Activated CD4-positive, alpha-beta T cell treated with anti-CD3 and anti-CD28 coated beads, Interleukin-2, amount 50 U/mL, for 1 hour (primary cell): ENCODE measurements around the gene ZNF331.
A peak's percentile ranks its signal among the peaks of the same experiment; 100 is the strongest.
"Not testable (repeated sequence)": the region's sequence is repeated elsewhere in the genome, so short reads cannot be mapped to it uniquely, and the experiment has no call there.

Source experiments
- DNase-seq: peaks from one replicate; pipeline ENCODE4 v3.0.0-alpha.2; 2020

The ZNF331 gene

DNA sequence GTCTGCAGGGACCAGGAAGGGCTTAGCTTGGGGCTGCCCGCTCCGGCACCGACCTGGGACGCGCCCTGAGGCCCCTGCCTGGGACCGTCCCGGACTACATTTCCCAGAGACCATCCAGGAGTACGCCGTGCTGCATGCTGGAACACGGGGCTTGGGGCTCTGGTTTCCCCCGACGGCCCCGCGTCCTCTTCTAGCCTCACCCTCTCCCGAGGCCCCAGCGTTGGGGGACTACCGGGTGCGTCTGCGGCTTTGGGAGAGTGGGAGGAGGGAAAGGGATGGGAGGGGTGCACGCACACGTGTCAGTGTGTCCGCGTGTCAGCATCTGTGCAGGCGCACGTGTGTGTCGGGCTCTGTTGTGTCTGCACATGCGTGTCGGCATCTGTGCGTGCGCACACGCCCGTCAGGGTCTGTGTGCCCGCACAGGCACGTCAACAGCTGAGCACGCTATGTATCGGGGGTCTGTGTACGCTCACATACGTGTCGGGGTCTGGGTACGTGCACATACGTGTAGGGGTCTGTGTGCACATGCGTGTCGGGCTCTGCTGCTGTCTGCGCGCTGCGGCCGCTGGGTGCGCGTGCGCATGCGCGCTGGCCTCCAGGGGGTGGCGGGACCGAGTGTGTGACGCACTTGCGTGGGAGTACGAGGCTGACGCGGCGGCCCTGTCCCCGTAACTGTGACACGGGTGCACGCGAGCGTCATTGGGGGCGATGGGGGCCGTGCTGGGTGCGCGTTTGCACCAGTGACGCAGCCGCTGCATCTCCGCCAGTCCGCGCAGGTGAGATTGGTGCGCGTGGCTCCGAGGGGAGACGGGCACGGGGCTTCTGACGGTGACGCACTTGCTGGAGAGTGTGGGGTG is at the start of gene ZNF331:
Gene ZNF331 (plus strand): TSS at position 625 of the 857 bp plus-strand sequence. CDS start 31,232 bp downstream, outside the sequence.
- DNase-seq = peak; percentile 89

DNA sequence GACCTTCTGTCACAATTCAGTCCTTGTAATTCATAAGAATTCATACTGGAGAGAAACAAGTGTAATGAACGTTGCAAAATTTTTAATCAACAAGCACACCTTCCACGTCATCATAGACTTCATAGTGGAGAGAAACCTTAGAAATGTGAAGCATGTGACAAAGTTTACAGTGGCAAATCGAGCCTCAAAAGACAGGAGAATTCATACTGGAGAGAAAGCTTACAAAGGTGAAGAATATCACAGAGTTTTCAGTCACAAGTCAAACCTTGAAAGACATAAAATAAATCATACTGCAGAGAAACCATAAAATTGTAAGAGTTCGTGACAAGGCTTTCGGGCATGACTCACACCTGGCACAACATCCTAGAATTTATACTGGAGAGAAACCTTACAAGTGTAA is 45.8 kb upstream of the ZNF331 start:
- DNase-seq = no peak

DNA sequence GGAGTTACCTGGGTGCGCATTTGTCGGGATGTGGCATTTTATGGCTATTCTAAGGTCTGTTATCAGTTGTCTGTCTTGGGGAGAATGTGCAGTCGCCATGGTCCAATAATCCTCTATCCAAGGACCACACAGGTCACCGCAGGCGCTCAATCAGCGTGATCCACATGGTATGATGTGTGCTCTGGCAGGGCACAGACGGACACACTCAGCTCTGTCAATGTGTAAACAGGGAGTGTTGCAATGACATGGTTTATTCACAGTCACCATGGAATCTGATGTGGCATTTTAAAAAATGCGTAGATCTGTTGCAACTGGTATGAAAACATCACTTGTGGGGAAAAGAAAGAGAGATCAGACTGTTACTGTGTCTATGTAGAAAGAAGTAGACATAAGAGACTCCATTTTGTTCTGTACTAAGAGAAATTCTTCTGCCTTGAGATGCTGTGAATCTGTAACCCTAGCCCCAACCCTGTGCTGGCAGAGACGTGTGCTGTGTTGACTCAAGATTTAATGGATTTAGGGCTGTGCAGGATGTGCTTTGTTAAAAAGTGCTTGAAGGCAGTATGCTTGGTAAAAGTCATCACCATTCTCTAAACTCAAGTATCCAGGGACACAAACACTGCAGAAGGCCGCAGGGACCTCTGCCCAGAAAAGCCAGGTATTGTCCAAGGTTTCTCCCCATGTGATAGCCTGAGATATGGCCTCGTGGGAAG is 40.5 kb upstream of the ZNF331 start:
- DNase-seq = not testable (repeated sequence)

DNA sequence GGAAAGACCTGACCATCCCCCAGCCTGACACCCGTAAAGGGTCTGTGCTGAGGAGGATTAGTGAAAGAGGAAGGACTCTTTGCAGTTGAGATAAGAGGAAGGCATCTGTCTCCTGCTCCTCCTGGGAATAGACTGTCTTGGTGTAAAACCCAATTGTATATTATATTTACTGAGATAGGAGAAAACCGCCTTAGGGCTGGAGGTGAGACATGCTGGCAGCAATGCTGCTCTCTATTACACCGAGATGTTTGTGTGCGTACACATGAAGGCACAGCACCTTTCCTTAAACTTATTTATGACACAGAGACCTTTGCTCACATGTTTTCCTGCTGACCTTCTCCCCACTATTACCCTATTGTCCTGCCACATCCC is 39.9 kb upstream of the ZNF331 start:
- not testable (repeated sequence) for DNase-seq

DNA sequence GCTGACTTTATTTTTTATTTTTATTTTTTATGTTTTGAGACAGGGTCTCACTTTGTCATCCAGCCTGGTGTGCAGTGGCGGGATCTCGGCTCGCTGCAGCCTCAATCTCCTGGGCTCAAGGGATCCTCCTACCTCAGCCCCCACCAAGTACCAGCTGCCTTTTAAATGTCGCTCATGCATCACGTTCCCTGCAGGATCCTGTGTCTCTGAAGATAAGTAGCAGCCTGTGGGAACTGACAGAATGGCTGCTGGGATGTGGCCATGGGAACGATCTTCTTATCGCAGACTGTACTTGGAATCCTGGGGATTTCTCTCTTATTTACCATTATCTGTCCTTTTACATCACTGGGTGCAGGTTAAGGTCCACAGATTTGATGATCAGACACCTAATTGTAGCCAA is 34.8 kb upstream of the ZNF331 start:
- not testable (repeated sequence) for DNase-seq

DNA sequence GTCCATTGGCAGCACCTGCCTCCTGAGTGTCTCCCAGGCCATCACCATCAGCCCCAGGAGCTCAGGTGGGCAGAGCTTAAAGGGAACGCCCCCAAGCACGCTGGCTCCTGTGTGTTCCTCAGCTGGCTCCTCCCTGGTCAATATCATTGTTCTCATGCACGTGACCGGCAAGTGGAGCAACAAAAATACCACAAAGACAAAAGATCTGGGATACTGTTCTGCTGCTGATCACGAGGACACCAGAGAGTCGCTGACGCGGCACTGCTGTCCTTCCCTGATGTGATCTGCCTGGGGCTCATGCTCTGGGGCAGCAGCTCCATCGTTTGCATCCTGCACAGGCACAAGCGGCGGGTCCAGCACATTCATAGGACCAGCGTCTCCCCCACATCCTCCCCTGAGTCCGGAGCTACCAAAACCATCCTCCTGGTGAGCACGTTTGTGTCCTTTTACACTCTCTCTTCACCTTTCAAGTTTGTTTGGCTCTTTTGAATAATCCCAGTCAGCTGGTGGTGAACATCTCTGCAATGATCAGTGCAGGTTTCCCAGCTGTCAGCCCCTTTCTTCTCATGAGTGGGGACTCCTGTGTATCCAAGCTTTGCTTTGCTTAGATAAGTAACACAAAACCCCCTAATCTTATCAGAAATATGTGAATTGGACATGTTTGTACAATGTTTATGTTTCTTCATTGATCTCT is 34.1 kb upstream of the ZNF331 start:
- DNase-seq = not testable (repeated sequence)

DNA sequence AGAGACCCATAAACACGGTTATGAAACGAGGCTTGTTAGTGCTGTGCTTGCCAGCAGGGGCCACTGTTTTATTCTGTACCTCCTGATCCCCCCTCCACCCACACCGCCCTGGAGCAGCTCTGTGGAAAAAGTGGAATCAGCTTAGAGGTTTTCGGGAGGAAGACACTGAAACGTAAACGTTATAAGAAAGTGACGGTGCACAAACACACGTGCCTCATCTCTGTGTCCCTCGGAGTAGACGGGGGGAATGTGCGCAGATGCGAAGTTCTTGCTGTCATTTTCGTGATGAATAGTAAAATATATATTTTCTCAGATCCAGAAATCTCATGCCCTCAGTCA is 33.6 kb upstream of the ZNF331 start:
- DNase-seq = not testable (repeated sequence)

DNA sequence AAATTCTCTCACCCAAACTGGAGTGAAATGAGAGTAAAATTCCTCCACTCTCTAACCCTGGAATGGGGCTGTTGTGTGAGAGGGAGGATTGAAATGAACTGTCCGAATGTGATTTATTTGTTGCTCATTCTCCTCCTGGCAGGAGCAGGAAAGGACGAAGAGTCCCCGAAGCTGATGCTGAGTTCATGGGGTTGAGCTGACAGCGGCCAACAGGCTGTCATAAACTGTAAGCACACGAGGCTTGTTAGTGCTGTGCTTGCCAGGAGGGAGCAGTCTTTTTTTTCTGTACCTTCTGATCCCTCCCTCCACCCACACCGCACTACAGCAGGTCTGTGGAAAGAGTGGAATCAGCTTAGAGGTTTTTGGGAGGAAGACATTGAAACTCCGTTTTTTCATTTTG is 33.1 kb upstream of the ZNF331 start:
- DNase-seq = no peak

DNA sequence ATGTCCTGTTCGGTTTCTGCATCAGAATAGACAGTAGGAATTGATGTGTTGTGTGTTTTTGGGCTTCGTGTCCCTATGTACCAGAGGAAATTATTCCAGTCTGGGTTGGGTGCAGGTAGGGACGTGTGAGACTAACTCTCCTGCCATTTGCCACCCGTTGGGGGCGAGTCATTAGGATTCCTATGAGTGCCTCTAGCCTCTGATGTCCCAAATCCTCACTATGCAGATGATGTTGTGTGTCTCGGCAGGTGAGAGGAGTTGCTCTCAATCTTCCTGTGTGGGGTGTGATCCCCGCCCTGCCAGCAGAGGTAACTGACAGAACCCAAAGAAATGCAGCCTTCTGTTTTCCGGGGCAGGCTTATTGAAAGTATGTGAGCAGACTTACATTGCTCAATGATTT is 31.2 kb upstream of the ZNF331 start:
- DNase-seq = no peak

DNA sequence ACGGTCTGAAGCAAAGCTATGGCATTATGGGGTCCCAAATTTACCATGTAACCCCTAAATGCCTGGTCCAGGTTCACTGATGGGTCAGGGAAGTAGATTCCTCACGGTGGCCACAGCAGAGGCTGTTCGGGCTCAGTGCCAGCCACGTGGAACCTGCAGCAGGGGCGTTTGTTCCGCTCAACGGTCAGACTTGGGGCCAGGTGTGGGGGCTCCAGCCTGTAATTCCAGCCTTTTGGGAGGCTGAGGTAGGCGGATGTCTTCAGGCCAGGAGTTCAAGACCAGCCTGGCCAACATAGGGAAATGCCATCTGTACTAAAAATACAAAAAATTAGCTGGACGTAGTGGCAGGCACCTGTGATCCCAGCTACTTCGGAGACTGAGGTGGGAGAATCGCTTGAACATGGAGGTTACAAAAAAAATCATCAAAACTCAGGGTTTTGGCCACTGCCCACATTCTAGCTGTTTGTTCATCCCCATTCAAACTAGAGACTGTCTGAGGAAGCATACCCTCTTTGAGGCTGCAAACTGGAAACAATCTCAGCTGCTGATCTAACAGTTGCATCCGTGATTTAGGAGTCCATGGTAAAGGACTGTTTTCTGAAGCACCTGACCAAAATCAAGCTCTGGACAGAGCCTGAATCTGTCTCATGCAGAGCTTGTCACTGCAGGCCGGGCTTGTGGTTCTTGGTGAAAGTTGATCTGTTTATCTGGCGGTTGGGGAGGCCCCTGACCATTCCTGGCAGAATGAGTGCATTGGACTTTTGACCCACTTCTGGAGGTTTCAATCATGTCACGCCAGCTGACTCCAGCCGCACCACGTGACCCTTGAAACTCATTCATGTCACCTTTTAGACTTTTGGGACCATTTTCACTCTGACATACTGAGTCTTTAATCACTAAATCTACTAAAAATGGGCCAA is 30.2 kb upstream of the ZNF331 start:
- DNase-seq = no peak

DNA sequence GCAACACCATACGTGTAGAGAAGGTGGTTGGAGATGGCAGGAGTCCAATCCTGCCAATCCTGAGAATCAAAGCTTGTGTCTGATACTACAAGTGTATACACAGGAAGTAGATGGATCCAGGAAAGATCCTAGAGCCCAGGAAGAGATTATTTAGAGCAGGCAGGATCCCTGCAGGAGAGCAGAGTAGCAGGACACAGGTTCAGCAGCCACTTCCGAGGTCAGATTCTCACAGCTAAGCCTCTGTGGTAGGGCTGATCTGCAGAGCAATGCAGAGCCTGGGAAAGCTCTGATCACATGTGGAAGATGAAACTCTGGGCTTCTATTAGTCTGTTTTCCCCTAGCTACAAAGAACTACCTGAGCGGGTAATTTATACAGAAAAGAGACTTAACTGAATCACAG is 28.5 kb upstream of the ZNF331 start:
- no peak for DNase-seq

DNA sequence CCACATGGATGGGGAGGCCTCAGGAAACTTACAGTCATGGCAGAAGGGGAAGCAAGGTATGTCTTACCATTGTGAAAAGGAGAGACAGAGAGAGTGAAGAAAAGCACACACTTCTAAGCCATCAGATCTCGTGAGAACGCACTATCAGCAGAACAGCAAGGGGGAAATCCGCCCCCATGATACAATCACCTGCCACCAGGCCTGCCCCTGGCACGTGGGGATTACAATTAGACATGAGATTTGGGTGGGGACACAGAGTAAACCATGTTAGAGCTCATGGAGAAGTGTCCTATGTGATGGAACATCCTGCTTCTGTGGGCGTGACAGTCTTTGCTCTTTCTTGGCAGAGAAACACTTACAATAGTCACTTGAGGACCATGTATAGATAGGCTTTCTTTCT is 28.1 kb upstream of the ZNF331 start:
- DNase-seq = no peak

DNA sequence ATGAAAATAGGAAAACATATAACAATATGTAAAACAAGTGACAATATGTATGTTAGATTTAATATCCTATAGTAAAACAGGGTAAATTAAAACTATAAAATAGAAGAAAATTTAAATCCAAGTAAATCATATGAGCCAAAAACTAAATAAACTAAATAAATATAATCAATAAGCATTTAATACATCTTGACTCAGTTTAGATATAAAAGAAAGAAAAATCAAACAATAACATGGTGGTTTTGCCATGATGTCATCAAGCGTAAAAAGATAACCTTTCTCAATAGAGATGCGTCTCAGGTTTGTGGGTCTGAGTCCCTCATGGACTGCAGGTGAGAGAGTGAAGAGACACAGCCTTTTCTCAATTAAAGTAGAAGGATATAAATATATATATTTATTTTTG is 26.6 kb upstream of the ZNF331 start:
- DNase-seq = no peak

DNA sequence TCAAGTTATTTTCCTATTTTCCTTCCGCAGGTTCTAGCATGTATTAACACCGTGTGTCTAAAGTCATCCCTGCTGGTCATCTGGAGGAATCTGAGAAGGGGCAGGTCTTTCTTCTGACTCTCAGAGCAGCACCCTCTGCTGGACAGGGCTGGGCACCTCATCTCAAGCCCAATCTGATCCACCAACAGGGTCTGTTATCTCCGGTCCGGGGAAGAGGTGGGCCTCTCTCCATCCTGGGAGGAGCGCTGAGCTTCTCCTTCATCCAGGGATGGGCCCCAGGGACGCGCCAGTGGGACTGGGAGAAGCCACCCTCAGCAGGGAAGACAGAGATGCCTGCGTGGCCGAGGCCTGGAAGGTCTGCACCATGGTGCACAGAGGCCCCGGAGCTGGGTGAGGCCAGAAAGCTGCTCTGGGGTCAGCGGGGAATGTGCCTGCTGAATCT is 26.0 kb upstream of the ZNF331 start:
- DNase-seq = peak; percentile 36

DNA sequence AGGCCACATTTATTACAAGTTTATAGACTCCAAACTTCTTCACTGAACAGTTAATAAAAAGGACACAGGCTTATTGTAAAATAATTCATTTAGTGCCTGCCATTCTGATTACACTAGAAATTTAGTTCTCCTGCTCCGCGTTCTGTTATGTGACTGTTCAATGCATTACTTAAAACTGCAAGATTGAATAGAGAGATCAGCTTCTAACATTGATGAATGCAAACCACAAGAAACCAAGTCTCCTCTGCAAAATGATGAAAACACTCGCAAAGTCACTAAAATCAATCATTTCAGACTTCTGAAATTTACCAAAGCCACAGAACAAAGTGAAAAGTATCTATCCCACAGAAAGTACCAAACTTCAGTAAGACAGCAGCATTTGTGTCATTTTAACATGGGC is 22.9 kb upstream of the ZNF331 start:
- DNase-seq = not testable (repeated sequence)

DNA sequence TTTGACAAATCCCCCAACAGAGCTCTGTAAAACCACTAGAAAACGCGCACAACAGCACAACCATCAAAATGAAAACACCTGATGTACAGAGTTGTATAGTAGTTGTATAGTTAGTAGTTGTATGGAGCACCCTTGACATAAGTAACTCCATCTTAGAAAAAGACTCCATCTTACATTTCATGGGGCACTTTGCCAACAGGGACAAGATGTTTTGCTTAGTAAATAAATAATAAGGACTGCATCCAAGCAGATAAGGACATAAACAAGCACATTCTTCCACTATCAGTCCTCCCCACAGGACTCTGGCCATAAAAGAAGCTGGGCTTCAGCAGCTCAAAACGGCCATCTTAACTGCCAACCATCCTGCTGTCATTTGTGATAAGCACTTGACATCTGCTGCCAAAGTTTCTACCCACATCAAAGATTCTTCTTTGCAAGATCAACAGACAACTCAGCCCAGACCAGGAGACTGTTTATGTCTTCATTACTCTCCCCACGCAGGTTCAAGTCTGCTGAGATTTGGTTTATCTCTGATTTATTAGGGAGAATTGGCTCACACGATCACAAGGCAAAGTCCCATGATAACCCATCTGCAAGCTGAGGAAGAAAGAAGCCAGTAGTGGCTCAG is 20.7 kb upstream of the ZNF331 start:
- no peak for DNase-seq

DNA sequence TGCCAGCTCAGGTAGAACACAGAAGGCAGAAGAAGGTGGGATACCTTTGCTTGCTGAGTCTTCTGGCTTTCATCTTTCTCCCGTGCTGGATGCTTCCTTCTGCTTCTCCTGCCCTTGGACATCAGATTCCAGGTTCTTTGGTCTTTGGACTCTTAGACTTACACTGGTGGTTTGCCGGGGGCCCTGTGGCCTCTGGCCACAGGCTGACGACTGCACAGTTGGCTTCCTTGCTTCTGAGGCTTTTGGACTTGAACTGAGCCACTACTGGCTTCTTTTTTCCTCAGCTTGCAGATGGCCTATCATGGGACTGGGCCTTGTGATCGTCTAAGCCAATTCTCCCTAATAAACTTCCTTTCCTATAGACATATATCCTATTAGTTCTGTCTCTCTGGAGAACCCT is 19.8 kb upstream of the ZNF331 start:
- DNase-seq = no peak

DNA sequence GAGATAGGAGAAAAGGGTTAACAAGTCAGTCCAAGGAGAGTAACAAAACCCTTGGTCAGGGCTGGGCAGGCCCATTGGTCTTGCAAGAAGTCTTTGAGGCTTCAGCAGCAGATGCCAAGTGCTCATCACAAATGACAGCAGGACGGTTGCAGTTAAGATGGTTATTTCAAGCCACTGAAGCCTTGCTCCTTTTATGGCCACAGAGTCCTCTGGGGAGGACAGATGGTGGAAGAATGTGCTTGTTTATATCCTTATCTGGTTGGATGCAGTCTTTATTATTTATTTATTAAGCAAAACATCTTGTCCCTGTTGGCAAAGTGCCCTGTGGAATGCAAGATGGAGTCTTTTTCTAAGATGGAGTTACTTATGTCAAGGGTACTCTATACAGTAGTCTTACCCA is 19.2 kb upstream of the ZNF331 start:
- no peak for DNase-seq

DNA sequence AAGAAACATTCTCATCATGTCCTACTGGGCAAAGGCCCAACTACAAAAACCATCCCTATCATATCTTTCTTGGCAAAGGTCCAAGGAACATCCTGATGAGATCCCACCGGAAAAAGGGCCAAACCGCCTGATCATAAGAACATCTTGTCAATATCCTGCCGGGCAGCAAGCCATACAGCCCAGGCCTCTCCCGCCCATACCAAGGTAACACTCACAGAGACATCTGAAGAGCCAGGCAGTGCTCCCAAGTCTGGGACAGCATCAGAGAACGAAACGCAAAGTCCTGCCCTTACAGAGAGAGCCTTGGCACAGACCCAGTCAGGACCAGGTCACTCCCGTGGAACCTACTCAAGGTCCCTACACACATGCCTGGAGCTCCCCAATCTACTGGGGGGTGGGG is 18.5 kb upstream of the ZNF331 start:
- no peak for DNase-seq

DNA sequence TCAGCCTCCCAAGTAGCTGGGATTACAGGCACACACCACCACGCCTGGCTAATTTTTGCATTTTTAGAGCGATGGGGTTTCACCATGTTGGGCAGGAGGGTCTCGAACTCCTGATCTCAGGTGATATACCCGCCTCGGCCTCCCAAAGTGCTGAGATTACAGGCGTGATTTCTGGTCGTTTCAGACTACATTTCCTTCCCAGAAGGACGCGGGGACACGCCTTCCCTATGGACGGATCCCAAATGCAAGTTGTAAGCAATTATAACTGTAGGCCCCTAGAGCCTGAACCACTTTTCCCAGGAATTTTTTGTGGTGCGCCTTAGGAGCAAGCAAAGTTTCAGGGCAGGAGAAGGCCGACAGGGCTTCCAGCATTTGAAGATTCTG is 17.8 kb upstream of the ZNF331 start:
- DNase-seq = no peak

DNA sequence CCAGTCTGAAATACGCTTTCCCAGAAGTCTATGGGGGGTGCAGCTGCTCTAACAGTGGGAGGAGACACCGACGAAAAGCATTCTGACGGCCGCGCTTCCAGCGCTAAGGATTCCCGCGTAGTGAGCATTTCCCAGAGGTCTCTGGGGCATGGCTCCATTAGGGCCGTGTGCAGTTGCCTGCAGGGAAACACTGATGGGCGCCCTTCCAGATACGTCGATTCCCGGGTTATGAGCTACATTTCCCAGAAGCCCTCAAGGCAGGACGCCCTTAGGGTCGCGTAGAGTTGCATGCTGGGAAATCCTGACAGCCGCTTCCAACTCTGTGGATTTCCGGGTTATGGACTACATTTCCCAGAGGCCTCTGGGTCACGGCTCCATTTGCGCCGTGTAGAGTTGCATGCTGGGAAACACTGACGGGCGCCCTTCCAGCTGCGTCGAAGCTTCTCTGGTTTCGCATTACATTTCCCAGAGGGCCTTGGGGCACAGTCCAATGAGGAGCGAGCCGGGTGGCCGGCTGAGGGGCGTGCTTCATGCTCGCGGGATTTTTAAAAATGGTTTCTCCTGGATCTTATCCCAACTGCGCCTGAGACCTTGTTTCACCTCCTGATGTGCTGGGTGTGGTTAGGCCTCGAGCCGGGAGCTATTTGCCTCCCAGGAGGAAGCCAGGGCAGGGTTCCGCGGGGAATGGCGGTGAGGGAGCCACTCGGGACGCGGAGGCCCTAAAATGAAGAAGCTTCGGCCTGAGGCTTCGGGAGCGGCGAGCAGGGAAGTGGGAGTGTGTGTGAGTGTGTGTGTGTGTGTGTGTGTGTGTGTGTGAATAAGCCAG is 17.2 kb upstream of the ZNF331 start:
- peak; percentile 85 for DNase-seq
